SK-N-SH (cell line): ENCODE results near the gene CBLB. TPM values are rescaled to one million over a fixed set of nuclear protein-coding genes. Genes with fewer than 3 reads are reported as not detected.

Experiments used
- CTCF ChIA-PET: fragments of 300-600, 350-600 bp; formaldehyde crosslinking; extraction: SDS; loops from one replicate; lab custom pipeline; 2021; lab: Yijun Ruan, JAX
- POLR2A ChIA-PET: fragments of 350-600 bp; sonication (Branson Sonifier 250); formaldehyde crosslinking; extraction: SDS; loops from one replicate; lab custom pipeline; 2020; ENCODE audit warnings: antibody characterized with exemption, inconsistent platforms; lab: Yijun Ruan, JAX
- DNase-seq: peaks from one replicate; pipeline ENCODE4 v3.0.0; 2012
- H2AFZ ChIP-seq: fragments of 200-600 bp; sonication (generic); 2 replicates; pipeline ENCODE4 v1.8.1; 2016; ENCODE audit warnings: antibody characterized with exemption, mild to moderate bottlenecking, low read depth
- H3F3A ChIP-seq: fragments of 200-600 bp; sonication (generic); replicated peaks from 2 replicates; pipeline ENCODE3; 2016; ENCODE audit warnings: antibody characterized with exemption, mild to moderate bottlenecking; ENCODE audit not compliant: insufficient read depth
- H3K27ac ChIP-seq, 2 experiments: fragments of 200-500 bp in 1 of 2; fragments of 200-600 bp in 1 of 2; sonication (Bioruptor generic) in 1 of 2; sonication (generic), shearing (Covaris generic) in 1 of 2; 2 replicates each; pipeline versions ENCODE4 v1.5.1 to v1.6.1; 2014 to 2016; ENCODE audit warnings: low read depth in 2 of 2, inconsistent platforms in 1 of 2, low read length in 1 of 2, mild to moderate bottlenecking in 1 of 2, mixed read lengths in 1 of 2
- H3K27me3 ChIP-seq: fragments of 200-600 bp; sonication (generic), shearing (Covaris generic); 2 replicates; pipeline ENCODE4 v1.6.1; 2016; ENCODE audit warnings: mixed run types; ENCODE audit not compliant: insufficient read depth
- H3K36me3 ChIP-seq, 2 experiments: fragments of 200-500 bp in 1 of 2; fragments of 200-600 bp in 1 of 2; sonication (Bioruptor generic) in 1 of 2; sonication (generic) in 1 of 2; replicated peaks in 1 of 2; 2 replicates each; pipeline versions ENCODE3 to v1.5.1; 2014 to 2016; ENCODE audit warnings: low read length in 1 of 2, mild to moderate bottlenecking in 1 of 2; ENCODE audit not compliant: insufficient read depth in 2 of 2, control insufficient read depth in 1 of 2
- H3K4me1 ChIP-seq, 2 experiments: fragments of 200-500 bp in 1 of 2; fragments of 200-600 bp in 1 of 2; sonication (Bioruptor generic) in 1 of 2; sonication (generic), shearing (Covaris generic) in 1 of 2; 2 replicates each; pipeline versions ENCODE4 v1.5.1 to v1.6.1; 2014 to 2016; ENCODE audit warnings: low read depth in 1 of 2, low read length in 1 of 2, mixed run types in 1 of 2; ENCODE audit not compliant: insufficient read depth in 2 of 2, control insufficient read depth in 1 of 2
- H3K4me2 ChIP-seq: fragments of 200-600 bp; sonication (generic), shearing (Covaris generic); 2 replicates; pipeline ENCODE4 v1.6.1; 2017; ENCODE audit warnings: mixed run types
- H3K4me3 ChIP-seq, 2 experiments: fragments of 200-500 bp in 1 of 2; fragments of 200-600 bp in 1 of 2; sonication (Bioruptor generic) in 1 of 2; sonication (generic), shearing (Covaris generic) in 1 of 2; 2 replicates each; pipeline versions ENCODE4 v1.5.1 to v1.8.1; 2014 to 2016; ENCODE audit warnings: low read depth in 2 of 2, inconsistent platforms in 1 of 2, low read length in 1 of 2, mild to moderate bottlenecking in 1 of 2, mixed read lengths in 1 of 2, moderate library complexity in 1 of 2
- H3K79me2 ChIP-seq: fragments of 200-600 bp; sonication (generic); 2 replicates; pipeline ENCODE4 v1.8.1; 2017; ENCODE audit warnings: mild to moderate bottlenecking; ENCODE audit not compliant: insufficient read depth
- H3K9ac ChIP-seq: fragments of 200-600 bp; sonication (generic); 2 replicates; pipeline ENCODE4 v1.6.1; 2017; ENCODE audit warnings: mixed run types
- H3K9me2 ChIP-seq: fragments of 200-600 bp; sonication (generic); 2 replicates; pipeline ENCODE4 v1.6.1; 2017; ENCODE audit warnings: mixed run types
- H3K9me3 ChIP-seq: fragments of 200-600 bp; sonication (generic); 2 replicates; pipeline ENCODE4 v1.6.1; 2017; ENCODE audit warnings: mixed run types, mild to moderate bottlenecking, moderate library complexity
- H4K20me1 ChIP-seq: fragments of 200-600 bp; sonication (generic); 2 replicates; pipeline ENCODE4 v1.6.1; 2017; ENCODE audit warnings: mild to moderate bottlenecking, mixed run types; ENCODE audit not compliant: insufficient read depth
- ELF1 ChIP-seq: IDR thresholded peaks from 2 replicates; pipeline ENCODE4 v1.4.0; 2012
- EZH2phosphoT487 ChIP-seq: fragments of 200-600 bp; sonication (generic); IDR thresholded peaks from 2 replicates; pipeline ENCODE4 v1.6.1; 2017; ENCODE audit warnings: low read depth, mixed run types, mild to moderate bottlenecking, antibody characterized with exemption, moderate library complexity, borderline replicate concordance
- FOSL2 ChIP-seq: IDR thresholded peaks from 2 replicates; pipeline ENCODE4 v1.4.0; 2012; ENCODE audit warnings: low read depth, mild to moderate bottlenecking, moderate library complexity, borderline replicate concordance
- FOXM1 ChIP-seq: IDR thresholded peaks from 2 replicates; pipeline ENCODE4 v1.4.0; 2012; ENCODE audit warnings: low read depth, mild to moderate bottlenecking
- GABPA ChIP-seq: IDR thresholded peaks from 2 replicates; pipeline ENCODE4 v1.4.0; 2012; ENCODE audit warnings: low read depth, mild to moderate bottlenecking
- JUND ChIP-seq: IDR thresholded peaks from 2 replicates; pipeline ENCODE4 v1.4.0; 2012
- MXI1 ChIP-seq: IDR thresholded peaks from 2 replicates; pipeline ENCODE4 v1.6.1; 2012; ENCODE audit warnings: mild to moderate bottlenecking, low read depth, low read length, improper control_type of control experiment
- POLR2AphosphoS5 ChIP-seq: IDR thresholded peaks from 2 replicates; pipeline ENCODE4 v1.6.1; 2012; ENCODE audit warnings: low read depth, low read length
- RAD21 ChIP-seq: IDR thresholded peaks from 2 replicates; pipeline ENCODE4 v1.6.1; 2012; ENCODE audit warnings: mild to moderate bottlenecking, low read length
- RCOR1 ChIP-seq: fragments of 150-350 bp; IDR thresholded peaks from 2 replicates; pipeline ENCODE4 v1.6.1; 2017; ENCODE audit warnings: antibody characterized with exemption, low read length
- RFX5 ChIP-seq: IDR thresholded peaks from 2 replicates; pipeline ENCODE4 v1.6.1; 2012; ENCODE audit warnings: mild to moderate bottlenecking, improper control_type of control experiment, low read length
- RXRA ChIP-seq: IDR thresholded peaks from 2 replicates; pipeline ENCODE4 v1.4.0; 2012; ENCODE audit warnings: low read depth, mild to moderate bottlenecking, borderline replicate concordance
- SIN3A ChIP-seq: IDR thresholded peaks from 2 replicates; pipeline ENCODE4 v1.6.1; 2012; ENCODE audit warnings: low read depth, mild to moderate bottlenecking, low read length, moderate library complexity, borderline replicate concordance
- TAF1 ChIP-seq: IDR thresholded peaks from 2 replicates; pipeline ENCODE4 v1.6.1; 2012; ENCODE audit warnings: low read depth, mild to moderate bottlenecking, low read length, moderate library complexity, borderline replicate concordance
- TCF12 ChIP-seq: IDR thresholded peaks from 2 replicates; pipeline ENCODE4 v1.4.0; 2012
- YY1 ChIP-seq: IDR thresholded peaks from 2 replicates; pipeline ENCODE4 v1.4.0; 2012; ENCODE audit warnings: low read depth, mild to moderate bottlenecking
- WGBS: methylation state at CpG from one replicate; pipeline ENCODE4 v1.1.6; 2017; ENCODE audit warnings: low lambda C conversion rate; 5-methylcytosine and 5-hydroxymethylcytosine counted together
- polyA plus RNA-seq, 3 experiments: library from polyadenylated mRNA; depleted of rRNA; stranded (reverse); fragments of >200 nt; gene quantifications; 2 replicates each; pipeline ENCODE4 v1.2.3, GENCODE V29; 2012
- TF ChIP-seq, protein P1 (sequence below): fragments of 150-350 bp; IDR thresholded peaks from 2 replicates; pipeline ENCODE4 v1.6.1; 2017; ENCODE audit warnings: antibody characterized with exemption, low read length, low read depth, borderline replicate concordance
- TF ChIP-seq, protein P2 (sequence below): IDR thresholded peaks from 2 replicates; pipeline ENCODE4; 2012
- TF ChIP-seq, protein P3 (sequence below): IDR thresholded peaks from 2 replicates; pipeline ENCODE4 v1.4.0; 2012; ENCODE audit warnings: low read depth
- TF ChIP-seq, protein P4 (sequence below): IDR thresholded peaks from 2 replicates; pipeline ENCODE4 v1.4.0; 2012; ENCODE audit warnings: low read depth, borderline replicate concordance

The CBLB gene
- polyA plus RNA-seq, 1 of the 3 experiments (the other 2 are of a cell fraction) = 4.4 TPM

DNA sequence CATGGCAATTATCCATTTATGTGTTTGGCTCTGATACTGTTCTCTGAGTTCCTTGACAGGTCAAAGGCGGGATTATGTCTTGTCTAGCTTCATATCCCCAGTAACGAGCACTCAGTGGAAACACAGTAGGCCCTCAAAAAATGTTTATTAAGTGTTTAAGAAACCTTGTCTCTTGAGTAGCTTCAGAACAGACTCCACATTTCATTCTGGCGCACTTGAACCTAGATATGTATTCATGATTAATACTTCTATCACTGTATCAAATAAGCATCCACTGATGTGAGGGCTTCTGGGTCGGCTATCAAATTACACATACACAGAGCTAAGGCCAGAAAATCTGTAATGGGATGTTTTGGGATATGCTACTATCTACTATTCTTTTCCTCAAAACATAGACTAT is 4.6 kb downstream of the CBLB start:
- Histone ChIP-seq H3K27ac (no peak overlapping the region), H4K20me1 (peaks cover 6% of the 10 kb centered on the region), H3K9me3 (no peaks in the 10 kb centered on the region), H3K9me2 (no peaks in the 10 kb centered on the region), H3K9ac (no peak overlapping the region), H3K36me3 (peaks cover 25 to 47% of the 10 kb centered on the region in 2 experiments), H3K27me3 (no peaks in the 10 kb centered on the region), H3K79me2 (peaks cover 84% of the 10 kb centered on the region), H3K4me3 (no peak overlapping the region), H3K4me1 (peaks cover 4 to 7% of the 10 kb centered on the region in 2 experiments; a peak in 3 of 4 replicates), H3F3A (peaks cover 4% of the 10 kb centered on the region), H3K4me2 (no peak overlapping the region), H2AFZ (no peak overlapping the region)
- DNase-seq = no peak
- WGBS = 96% methylated on average over 4 of the region's 4 CpGs
- ChIA-PET POLR2A (no interaction called here), CTCF (interaction anchor here (1.5 kb wide), 1 partner anchor 16 kb away, joined by 4 read pairs; no protein-coding TSS in a partner anchor)
- TF ChIP-seq RXRA (no peak), YY1 (no peak), RFX5 (no peak), RCOR1 (no peak), RAD21 (no peak), FOXM1 (no peak), TCF12 (no peak), FOSL2 (no peak), MXI1 (no peak), SIN3A (no peak), GABPA (no peak), JUND (no peak), POLR2AphosphoS5 (no peak), EZH2phosphoT487 (no peak)
- TF ChIP-seq, protein P1, sequence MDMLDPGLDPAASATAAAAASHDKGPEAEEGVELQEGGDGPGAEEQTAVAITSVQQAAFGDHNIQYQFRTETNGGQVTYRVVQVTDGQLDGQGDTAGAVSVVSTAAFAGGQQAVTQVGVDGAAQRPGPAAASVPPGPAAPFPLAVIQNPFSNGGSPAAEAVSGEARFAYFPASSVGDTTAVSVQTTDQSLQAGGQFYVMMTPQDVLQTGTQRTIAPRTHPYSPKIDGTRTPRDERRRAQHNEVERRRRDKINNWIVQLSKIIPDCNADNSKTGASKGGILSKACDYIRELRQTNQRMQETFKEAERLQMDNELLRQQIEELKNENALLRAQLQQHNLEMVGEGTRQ = no peak
- TF ChIP-seq, protein P2, sequence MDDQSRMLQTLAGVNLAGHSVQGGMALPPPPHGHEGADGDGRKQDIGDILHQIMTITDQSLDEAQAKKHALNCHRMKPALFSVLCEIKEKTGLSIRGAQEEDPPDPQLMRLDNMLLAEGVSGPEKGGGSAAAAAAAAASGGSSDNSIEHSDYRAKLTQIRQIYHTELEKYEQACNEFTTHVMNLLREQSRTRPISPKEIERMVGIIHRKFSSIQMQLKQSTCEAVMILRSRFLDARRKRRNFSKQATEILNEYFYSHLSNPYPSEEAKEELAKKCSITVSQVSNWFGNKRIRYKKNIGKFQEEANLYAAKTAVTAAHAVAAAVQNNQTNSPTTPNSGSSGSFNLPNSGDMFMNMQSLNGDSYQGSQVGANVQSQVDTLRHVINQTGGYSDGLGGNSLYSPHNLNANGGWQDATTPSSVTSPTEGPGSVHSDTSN = no peak

DNA sequence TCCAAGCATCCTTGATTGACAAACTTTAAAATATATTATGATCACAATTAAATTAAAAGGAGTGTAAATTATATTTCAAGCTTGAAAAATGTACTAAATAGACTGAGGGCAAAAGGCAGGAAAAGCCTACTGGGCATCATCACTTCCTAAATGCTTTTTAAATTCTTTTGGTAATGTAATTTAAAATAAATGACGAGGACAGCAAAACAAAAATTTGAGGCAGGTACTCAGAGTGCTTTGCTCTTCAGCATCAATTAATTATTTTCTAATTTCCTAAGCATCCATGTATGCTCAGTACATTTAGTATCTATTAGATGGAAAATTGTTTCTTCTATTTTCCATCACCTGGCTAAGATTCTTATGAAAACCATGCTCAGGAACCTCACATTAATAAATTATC is 5.2 kb downstream of the CBLB start:
- no peak overlapping the region for H2AFZ ChIP-seq
- TF ChIP-seq ELF1 (no peak), FOXM1 (no peak), TAF1 (no peak), RCOR1 (no peak), EZH2phosphoT487 (no peak), FOSL2 (no peak)
- TF ChIP-seq, protein P3, sequence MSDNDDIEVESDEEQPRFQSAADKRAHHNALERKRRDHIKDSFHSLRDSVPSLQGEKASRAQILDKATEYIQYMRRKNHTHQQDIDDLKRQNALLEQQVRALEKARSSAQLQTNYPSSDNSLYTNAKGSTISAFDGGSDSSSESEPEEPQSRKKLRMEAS = no peak
- TF ChIP-seq, protein P4, sequence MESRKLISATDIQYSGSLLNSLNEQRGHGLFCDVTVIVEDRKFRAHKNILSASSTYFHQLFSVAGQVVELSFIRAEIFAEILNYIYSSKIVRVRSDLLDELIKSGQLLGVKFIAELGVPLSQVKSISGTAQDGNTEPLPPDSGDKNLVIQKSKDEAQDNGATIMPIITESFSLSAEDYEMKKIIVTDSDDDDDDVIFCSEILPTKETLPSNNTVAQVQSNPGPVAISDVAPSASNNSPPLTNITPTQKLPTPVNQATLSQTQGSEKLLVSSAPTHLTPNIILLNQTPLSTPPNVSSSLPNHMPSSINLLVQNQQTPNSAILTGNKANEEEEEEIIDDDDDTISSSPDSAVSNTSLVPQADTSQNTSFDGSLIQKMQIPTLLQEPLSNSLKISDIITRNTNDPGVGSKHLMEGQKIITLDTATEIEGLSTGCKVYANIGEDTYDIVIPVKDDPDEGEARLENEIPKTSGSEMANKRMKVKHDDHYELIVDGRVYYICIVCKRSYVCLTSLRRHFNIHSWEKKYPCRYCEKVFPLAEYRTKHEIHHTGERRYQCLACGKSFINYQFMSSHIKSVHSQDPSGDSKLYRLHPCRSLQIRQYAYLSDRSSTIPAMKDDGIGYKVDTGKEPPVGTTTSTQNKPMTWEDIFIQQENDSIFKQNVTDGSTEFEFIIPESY = no peak
- peaks cover 88% of the 10 kb centered on the region for H3K79me2 ChIP-seq
- peaks cover 6% of the 10 kb centered on the region for H4K20me1 ChIP-seq
- 93% methylated on average over 1 of the region's 1 CpG for WGBS
- H3F3A ChIP-seq = peaks cover 4% of the 10 kb centered on the region
- H3K9ac ChIP-seq = no peak overlapping the region
- DNase-seq = no peak
- no peaks in the 10 kb centered on the region for H3K9me2 ChIP-seq
- no peaks in the 10 kb centered on the region for H3K27me3 ChIP-seq
- ChIA-PET POLR2A (no interaction called here), CTCF (interaction anchor here (0.8 to 1.5 kb wide), 2 partner anchors 15 to 232 kb away, joined by 3 to 4 read pairs; no protein-coding TSS in a partner anchor)
- H3K27ac ChIP-seq = no peak overlapping the region
- peaks cover 27 to 53% of the 10 kb centered on the region in 2 experiments for H3K36me3 ChIP-seq
- no peak overlapping the region for H3K4me3 ChIP-seq
- peaks cover 4 to 7% of the 10 kb centered on the region in 2 experiments; a peak in 3 of 4 replicates for H3K4me1 ChIP-seq
- H3K9me3 ChIP-seq = no peaks in the 10 kb centered on the region
- no peak overlapping the region for H3K4me2 ChIP-seq
